GM13977 (cell line): ENCODE measurements around the gene DNPEP.
A peak's percentile ranks its signal among the peaks of the same experiment; 100 is the strongest.

Experiments used
- DNase-seq: peaks from one replicate; pipeline ENCODE4 v3.0.0; 2012; ENCODE audit warnings: low spot score
- in situ Hi-C: fragments of 300-500 bp; cut with MboI; formaldehyde crosslinking; loops from one replicate; pipeline ENCODE4 v1.12.0; 2022; ENCODE audit warnings: low sequenced_read_pairs, low pct_unique_long_range_greater_than_20kb, mixed read lengths, inconsistent platforms; ENCODE audit not compliant: unreplicated experiment
- TF ChIP-seq, protein P1 (sequence below): IDR thresholded peaks from 2 replicates; pipeline ENCODE4 v1.5.1; 2012; ENCODE audit warnings: mild to moderate bottlenecking, control low read depth; ENCODE audit not compliant: insufficient read depth; ENCODE audit errors: extremely low read depth, missing control alignments

Gene DNPEP

DNA sequence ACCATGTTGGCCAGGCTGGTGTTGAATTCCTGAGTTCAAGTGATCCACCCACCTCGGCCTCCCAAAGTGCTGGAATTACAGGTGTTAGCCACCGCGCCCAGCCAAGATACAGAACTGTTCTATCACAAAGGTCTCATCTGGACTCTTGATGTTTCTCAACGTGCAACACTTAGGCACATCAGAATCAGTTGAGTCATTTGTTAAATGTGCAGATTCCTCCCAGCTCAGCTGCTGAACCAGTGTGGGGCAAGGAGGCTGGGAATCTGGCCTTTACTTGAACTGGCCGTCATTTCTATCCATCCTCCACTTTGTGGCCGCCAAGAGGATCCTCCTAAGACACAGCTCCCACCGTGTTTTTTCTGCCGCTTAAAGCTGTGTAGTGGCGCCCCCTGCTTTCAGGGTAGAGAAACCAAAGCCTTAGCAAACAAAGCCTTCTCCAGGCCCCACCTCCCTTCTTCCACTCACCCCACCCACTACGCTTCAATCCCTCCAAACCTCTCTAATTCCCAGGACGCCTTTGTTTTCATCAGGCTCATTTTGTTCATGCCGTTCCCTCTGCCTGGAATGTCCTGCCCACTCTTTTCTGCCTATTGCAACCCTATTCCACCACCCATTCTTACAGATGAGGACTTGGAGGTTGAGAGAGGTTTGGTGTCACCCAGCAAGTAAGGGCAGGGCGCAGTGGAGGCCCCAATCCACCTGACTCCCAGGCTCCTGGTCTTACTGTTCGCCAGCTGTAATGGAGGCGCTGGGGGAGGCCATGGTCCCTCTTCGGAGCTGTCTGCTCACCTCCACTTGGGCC lies 46.2 kb upstream of the DNPEP start:
- TF ChIP-seq, protein P1, sequence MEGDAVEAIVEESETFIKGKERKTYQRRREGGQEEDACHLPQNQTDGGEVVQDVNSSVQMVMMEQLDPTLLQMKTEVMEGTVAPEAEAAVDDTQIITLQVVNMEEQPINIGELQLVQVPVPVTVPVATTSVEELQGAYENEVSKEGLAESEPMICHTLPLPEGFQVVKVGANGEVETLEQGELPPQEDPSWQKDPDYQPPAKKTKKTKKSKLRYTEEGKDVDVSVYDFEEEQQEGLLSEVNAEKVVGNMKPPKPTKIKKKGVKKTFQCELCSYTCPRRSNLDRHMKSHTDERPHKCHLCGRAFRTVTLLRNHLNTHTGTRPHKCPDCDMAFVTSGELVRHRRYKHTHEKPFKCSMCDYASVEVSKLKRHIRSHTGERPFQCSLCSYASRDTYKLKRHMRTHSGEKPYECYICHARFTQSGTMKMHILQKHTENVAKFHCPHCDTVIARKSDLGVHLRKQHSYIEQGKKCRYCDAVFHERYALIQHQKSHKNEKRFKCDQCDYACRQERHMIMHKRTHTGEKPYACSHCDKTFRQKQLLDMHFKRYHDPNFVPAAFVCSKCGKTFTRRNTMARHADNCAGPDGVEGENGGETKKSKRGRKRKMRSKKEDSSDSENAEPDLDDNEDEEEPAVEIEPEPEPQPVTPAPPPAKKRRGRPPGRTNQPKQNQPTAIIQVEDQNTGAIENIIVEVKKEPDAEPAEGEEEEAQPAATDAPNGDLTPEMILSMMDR = peak; percentile 28
- DNase-seq = no peak
- in situ Hi-C loops = no loop called here

DNA sequence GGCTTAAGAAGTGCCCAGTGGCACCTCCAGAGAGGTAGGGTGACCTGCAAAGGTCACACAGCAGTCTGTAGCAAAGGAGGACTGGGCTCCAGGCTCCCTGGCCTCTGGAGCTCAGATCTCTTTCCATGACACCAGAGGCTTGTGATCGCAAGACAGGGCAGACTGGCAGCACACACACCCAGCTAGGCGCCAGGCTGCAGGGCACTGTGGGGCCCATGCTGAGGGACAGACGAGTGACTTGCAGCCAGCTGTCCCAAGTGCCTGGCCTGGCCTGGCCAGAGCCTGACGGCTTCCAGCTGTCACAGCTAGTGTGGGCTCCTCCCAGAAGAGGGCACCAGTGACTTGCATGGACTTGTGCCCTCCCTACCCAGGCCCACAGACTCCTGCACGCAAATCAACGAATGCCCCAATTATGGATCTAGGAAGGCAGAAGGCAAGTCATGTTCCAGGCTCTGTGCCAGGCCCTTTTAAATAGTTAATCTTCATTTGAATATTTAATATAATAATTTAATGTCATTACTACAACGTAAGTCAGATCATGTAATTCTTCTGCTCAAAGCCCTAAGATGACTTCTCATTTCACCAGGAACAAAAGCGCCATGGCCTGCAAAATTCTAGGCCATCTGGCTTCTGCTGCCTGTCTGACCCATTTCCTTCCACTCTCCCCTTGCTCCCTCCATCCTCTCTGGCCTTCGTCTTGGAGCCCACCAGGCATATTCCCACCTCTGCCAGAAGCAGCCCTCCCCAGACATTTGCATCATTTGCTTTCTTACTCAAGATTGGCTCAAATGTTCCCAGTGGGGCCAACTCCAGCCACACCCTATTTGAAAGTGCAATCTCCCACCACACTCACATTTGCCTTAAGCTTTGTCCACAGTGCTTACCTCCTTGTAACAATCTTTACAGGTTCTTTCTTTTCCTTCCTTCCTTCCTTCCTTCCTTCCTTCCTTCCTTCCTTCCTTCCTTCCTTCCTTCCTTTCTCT lies 43.2 kb upstream of the DNPEP start:
- in situ Hi-C loops = no loop called here
- TF ChIP-seq, protein P1 = peak; percentile 22
- no peak for DNase-seq

DNA sequence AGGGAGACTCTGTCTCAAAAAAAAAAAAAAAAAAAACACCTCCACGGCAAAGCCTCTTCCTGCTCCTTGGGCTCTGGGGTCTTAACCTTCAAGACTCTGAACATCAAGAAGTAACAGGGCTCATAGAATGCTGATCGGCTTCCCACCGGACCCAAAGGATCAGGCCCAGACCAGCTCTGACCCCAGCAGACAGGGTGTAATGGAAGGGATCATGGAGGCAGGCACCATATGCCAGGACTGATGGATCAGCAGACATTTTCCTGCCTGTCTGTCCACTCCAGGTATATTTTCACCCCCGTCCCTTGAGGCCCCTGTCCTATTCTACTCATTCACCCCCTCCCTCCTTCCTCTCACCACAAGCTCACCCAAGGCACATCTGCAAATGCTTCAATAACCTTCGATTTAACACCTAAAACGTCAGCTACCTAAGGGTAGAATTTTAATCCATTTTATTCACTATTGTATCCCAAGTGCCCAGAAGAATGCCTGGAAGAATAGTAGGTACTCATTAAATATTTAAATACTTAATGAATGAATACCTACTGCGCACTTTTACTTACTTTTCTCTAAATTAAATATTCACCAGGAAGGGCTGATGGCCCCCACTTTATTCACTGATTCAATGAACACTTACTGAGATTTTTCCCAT lies 42.4 kb upstream of the DNPEP start:
- no peak for DNase-seq
- in situ Hi-C loops = no loop called here
- TF ChIP-seq, protein P1 = no peak

DNA sequence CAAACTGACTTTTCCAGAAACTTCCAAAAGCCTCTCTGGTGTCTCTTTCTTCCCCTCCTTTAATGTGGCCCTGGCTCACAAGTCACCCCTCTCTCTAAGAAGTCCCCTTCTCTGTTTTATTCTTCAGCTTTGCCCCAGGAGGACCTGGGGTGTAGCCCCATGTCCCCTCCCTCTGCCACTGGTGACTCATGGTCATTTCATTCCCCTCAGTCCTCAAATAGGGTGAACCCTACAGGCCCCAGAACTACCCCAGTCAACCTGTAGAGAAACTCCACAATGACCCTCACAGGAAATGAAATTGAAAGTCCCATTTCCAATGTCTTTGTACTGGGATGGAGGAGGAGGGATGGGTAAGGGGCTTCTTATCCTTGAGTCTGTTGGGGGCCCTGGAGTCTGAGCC lies 40.8 kb upstream of the DNPEP start:
- in situ Hi-C loops = no loop called here

DNA sequence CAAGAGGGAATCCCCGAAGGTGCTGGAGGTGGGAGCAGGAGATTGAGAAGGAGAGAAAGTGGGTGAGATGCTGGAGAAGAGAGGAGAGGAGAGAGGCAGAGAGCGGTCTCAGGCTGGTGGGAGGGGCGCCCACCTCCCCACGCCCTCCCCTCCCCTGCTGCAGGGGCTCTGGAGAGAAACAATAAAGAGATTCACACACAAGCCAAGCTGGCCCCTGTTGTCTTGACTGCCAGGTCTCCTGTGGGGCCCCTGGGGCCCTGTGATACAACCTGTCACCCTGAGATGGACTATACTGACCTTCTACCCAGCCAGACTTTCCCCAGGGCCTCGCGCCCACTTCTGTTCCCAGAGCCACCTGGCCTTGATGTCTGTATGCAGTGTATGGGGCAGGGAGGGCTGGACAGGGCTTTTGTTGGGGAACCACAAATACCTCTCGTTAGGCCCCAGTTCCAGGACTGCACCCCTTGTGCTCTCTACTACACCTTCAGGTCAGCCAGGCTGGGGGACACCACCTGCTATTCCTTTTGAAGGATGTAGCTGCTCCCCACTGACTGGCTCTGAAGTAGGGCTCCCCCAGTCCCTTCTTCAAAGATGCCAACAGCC lies 38.9 kb upstream of the DNPEP start:
- in situ Hi-C loops = no loop called here
- TF ChIP-seq, protein P1 = no peak
- DNase-seq = no peak

More for the DNA sequence above, 40.8 kb upstream of the DNPEP start:
- no peak for DNase-seq
- TF ChIP-seq, protein P1 = no peak

DNA sequence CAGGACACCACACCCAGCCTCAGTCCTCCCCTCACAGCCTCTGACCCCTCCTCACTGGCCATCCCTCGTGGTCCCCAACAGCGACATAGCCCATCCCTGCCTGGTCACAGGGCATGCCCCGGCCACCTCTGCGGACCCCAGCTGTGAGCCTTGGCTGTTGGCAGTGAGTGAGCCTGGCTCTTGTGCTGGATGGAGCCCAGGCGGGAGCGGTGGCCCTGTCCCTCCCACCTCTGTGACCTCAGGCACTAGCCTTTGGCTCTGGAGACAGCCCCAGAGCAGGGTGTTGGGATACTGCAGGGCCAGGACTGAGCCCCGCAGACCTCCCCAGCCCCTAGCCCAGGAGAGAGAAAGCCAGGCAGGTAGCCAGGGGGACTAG lies 38.3 kb upstream of the DNPEP start:
- TF ChIP-seq, protein P1 = no peak
- in situ Hi-C loops = no loop called here
- no peak for DNase-seq
